OCI-LY1 (cell line): ENCODE measurements around the gene CCDC141.

ENCODE experiments used
- CTCF ChIP-seq: fragments of 200-600 bp; sonication (generic), shearing (Covaris generic); IDR thresholded peaks from 2 replicates; pipeline ENCODE4 v1.5.1; 2017; ENCODE audit warnings: mild to moderate bottlenecking, antibody characterized with exemption, low read length, moderate library complexity, mixed read lengths
- EZH2 ChIP-seq: fragments of 200-600 bp; sonication (generic), shearing (Covaris generic); IDR thresholded peaks from 2 replicates; pipeline ENCODE4 v1.8.0; 2017; ENCODE audit warnings: borderline replicate concordance, mixed run types, mild to moderate bottlenecking, antibody characterized with exemption, low read length, moderate library complexity, mixed read lengths

DNA sequence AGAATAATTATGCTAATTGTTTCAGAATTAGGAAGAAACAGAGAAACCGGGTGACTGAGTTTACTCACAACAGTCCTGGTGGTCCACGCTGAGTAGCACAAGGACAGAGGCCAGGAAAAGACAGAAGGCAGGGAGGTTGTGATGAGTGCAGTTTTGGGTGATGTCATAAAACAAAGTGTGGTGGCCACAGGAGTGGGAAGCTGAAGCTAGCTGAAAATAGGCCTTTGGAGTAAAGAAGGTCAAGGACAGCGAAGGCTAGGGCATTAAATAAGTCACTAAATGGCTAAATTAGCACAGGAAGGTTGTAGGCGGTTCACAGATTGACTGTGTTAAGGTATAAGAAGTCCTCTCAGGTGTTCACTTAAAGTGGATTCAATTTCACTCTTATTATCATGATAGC, 121.9 kb downstream of the CCDC141 start:
- TF ChIP-seq EZH2 (no peak), CTCF (no peak)
